Upper lobe of left lung (tissue), 6 donors: ENCODE results near the gene FBXW8. TPM values are rescaled to one million over a fixed set of nuclear protein-coding genes. Genes with fewer than 3 reads are reported as not detected.

ENCODE experiments used
- ATAC-seq, 2 donors: fragments of 200-7000 bp; cut with Tn5 transposase; one replicate each; pipeline ENCODE4 v1.9.1; 2022; ENCODE audit warnings: mild to moderate bottlenecking in 2 of 2, moderate library complexity in 2 of 2; ENCODE audit not compliant: low FRiP score in 2 of 2
- DNase-seq, 2 donors: peaks; one replicate each; pipeline ENCODE4 v3.0.0-alpha.2; 2019 to 2020
- H3K27ac ChIP-seq, 4 donors: fragments of 200-600 bp; sonication (generic); one replicate each; pipeline ENCODE4 v1.5.1; 2016 to 2019
- H3K27me3 ChIP-seq, 4 donors: fragments of 200-600 bp; sonication (generic); one replicate each; pipeline ENCODE4 v1.5.1; 2017 to 2019
- H3K36me3 ChIP-seq, 4 donors: fragments of 200-600 bp; sonication (generic); one replicate each; pipeline ENCODE4 v1.5.1; 2016 to 2019
- H3K4me1 ChIP-seq, 4 donors: fragments of 200-600 bp; sonication (generic); one replicate each; pipeline ENCODE4 v1.5.1; 2018 to 2019
- H3K4me3 ChIP-seq, 4 donors: fragments of 200-600 bp; sonication (generic); one replicate each; pipeline ENCODE4 v1.5.1; 2017 to 2019; ENCODE audit warnings: mild to moderate bottlenecking in 2 of 4, moderate library complexity in 1 of 4
- H3K9me3 ChIP-seq, 4 donors: fragments of 200-600 bp; sonication (generic); one replicate each; pipeline ENCODE4 v1.5.1; 2018 to 2019
- EP300 ChIP-seq, 4 donors: sonication (generic); formaldehyde crosslinking; IDR thresholded peaks; one replicate each; pipeline ENCODE4 v1.5.1; 2017; ENCODE audit warnings: antibody characterized with exemption in 4 of 4, control low read depth in 2 of 4
- POLR2A ChIP-seq, 4 donors: fragments of 450-650 bp; IDR thresholded peaks; one replicate each; pipeline ENCODE4 v1.5.1; 2016 to 2017; ENCODE audit warnings: antibody characterized with exemption in 4 of 4, mild to moderate bottlenecking in 2 of 4
- POLR2AphosphoS5 ChIP-seq, 2 donors: sonication (generic); formaldehyde crosslinking; IDR thresholded peaks; one replicate each; pipeline ENCODE4 v1.5.1; 2017; ENCODE audit warnings: antibody characterized with exemption in 2 of 2
- WGBS, 2 donors: methylation state at CpG; one replicate each; pipeline ENCODE4 v1.1.5; 2017 to 2018; 5-methylcytosine and 5-hydroxymethylcytosine counted together
- total RNA-seq, 6 donors: library from RNA; depleted of rRNA in 4 of 6; stranded (reverse); fragments of >200 nt in 4 of 6; gene quantifications; one replicate each; pipeline versions ENCODE4 v1.1.0 to v1.2.1, GENCODE V29; 2016 to 2021
- TF ChIP-seq, protein P1 (sequence below), 6 experiments: fragments of 450-650 bp in 4 of 6; fragments of 200-600 bp in 2 of 6; sonication (generic) in 2 of 6; IDR thresholded peaks; one replicate each; pipeline ENCODE4 v1.5.1; 2016 to 2019; ENCODE audit warnings: antibody characterized with exemption in 6 of 6
- donor health status: DM: no; HTN: no; CAD: no; lungs with moderate emphysema.
- donor health status: DM: no; HTN: yes; CAD: no; lungs with severe emphysema.

FBXW8 gene
- total RNA-seq, 6 donors from 2014 or later, result 14.7 to 52.4 (median 18.6) TPM

DNA sequence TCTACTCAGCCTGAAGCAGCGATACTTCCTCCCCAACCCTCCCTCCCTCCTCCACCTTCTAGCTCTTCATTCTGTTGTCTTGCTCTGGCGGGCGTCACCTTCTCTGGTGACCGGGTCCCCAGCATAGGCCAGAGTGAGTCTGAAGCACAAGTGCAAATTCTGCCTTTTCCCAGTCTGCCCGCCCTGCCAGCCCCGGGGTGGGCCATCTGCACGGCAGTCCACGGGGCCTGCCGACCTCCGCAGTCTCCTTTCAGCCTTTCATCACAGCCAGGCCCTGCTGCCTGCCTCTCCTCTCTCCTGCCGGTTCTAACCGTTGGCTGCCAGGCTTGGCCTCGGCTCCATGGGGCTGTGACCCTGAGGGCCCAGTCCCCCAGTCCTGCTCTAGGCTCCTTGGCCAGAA is 129.7 kb downstream of the FBXW8 start:
- no peak for TF ChIP-seq POLR2AphosphoS5 (IDR thresholded peaks at IDR 0.05)
- TF ChIP-seq, protein P1, sequence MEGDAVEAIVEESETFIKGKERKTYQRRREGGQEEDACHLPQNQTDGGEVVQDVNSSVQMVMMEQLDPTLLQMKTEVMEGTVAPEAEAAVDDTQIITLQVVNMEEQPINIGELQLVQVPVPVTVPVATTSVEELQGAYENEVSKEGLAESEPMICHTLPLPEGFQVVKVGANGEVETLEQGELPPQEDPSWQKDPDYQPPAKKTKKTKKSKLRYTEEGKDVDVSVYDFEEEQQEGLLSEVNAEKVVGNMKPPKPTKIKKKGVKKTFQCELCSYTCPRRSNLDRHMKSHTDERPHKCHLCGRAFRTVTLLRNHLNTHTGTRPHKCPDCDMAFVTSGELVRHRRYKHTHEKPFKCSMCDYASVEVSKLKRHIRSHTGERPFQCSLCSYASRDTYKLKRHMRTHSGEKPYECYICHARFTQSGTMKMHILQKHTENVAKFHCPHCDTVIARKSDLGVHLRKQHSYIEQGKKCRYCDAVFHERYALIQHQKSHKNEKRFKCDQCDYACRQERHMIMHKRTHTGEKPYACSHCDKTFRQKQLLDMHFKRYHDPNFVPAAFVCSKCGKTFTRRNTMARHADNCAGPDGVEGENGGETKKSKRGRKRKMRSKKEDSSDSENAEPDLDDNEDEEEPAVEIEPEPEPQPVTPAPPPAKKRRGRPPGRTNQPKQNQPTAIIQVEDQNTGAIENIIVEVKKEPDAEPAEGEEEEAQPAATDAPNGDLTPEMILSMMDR (IDR thresholded peaks at IDR 0.05), result no peak
- TF ChIP-seq EP300 (IDR thresholded peaks at IDR 0.05), result no peak
- 68 to 84% methylated on average over 13 of the region's 13 CpGs for WGBS, 2 donors
- Histone ChIP-seq H3K27ac (no peak overlapping the region), H3K4me3 (no peak overlapping the region), H3K9me3 (no peaks in the 10 kb centered on the region), H3K27me3 (no peaks in the 10 kb centered on the region), H3K4me1 (peaks cover 0 to 2% (median 0%) of the 10 kb centered on the region in 4 donors), H3K36me3 (no peaks in the 10 kb centered on the region)
- DNase-seq (no peak), ATAC-seq (no peak)

DNA sequence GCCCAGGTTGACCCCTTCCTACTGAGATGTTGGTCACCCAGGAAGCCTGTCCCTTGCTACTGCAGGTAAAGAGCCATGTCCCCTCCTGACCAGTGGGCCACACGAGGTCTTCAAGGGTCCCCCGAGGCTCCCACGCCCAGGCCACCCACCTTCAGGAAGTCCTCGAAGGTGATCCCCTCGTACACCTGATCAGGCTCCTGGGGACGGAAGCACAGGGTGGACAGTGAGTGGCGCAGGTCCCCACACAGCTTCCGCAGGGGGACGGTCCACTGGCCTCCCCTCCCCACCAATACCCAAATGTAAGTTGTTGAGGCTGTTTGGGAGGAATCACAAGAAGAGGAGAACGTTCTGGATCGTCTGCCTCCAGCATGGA is 131.0 kb downstream of the FBXW8 start:
- TF ChIP-seq EP300 (IDR thresholded peaks at IDR 0.05) (no peak), POLR2A (IDR thresholded peaks at IDR 0.05) (no peak), POLR2AphosphoS5 (IDR thresholded peaks at IDR 0.05) (no peak)
- TF ChIP-seq, protein P1 (IDR thresholded peaks at IDR 0.05), result no peak
- H3K27ac ChIP-seq, result no peak overlapping the region
- ATAC-seq, result no peak
- H3K9me3 ChIP-seq, result no peaks in the 10 kb centered on the region
- 94 to 98% methylated on average over 10 to 11 of the region's 11 CpGs for WGBS, 2 donors
- H3K36me3 ChIP-seq, result no peaks in the 10 kb centered on the region
- DNase-seq, result no peak
- H3K4me1 ChIP-seq, result peaks cover 0 to 6% (median 0%) of the 10 kb centered on the region in 4 donors
- H3K4me3 ChIP-seq, result no peak overlapping the region
- H3K27me3 ChIP-seq, result no peaks in the 10 kb centered on the region

DNA sequence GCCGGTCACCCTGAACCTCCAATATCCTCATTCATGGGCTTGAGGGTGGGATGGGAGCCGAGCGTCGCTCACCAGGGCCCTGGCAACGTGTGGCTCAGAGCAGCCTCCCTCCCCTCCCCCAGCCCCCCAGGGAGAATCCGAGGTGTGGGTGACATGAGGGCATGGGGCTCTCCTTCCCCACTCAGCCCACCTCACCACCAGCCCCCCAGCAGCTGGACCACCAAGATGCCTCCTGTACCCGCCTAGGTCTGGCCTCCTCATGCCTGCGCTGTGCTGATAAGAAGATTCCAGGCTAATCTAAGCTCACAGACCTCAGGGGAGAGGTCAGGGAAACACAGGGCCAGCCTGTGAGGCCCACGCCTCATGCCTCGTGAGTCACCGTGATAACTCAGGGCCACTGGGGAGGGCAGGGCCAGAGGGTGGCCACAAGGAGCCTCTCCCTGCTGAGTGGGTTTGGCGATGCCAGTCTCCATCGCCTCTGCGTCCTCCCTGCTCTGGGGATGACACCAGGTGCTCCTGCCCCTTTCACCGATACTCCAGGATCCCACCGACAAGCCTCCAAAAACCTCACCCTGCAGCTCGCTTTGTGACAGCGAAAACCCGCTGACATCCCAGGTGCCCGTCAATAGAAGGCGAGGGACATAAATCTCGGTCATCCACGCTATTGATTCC is 131.6 kb downstream of the FBXW8 start:
- DNase-seq, result no peak
- H3K27ac ChIP-seq, result no peak overlapping the region

DNA sequence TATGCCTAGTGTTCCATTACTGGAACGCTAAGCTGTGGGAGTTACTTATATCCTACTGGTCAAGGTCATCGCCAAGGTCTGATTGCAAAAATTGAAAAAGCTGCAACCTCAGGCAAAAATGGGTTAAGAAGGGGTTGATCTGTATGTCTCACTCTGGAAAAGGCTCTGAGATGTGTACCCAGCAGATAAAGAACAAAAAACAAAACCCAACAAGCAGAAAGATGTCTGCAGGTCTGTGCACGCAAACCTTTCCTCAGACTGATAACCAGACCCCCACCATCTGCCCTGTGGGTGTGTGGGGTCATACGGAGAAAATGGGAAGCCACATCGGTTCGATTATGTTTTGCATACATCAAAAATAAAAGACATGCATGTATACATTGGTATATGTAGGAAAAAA is 132.1 kb downstream of the FBXW8 start:
- TF ChIP-seq EP300 (IDR thresholded peaks at IDR 0.05) (no peak), POLR2A (IDR thresholded peaks at IDR 0.05) (no peak), POLR2AphosphoS5 (IDR thresholded peaks at IDR 0.05) (no peak)
- TF ChIP-seq, protein P1 (IDR thresholded peaks at IDR 0.05), result no peak
- WGBS, 2 donors, result 76 to 87% methylated on average over 6 of the region's 6 CpGs
- peaks cover 0 to 10% (median 1%) of the 10 kb centered on the region in 4 donors for H3K4me1 ChIP-seq
- H3K36me3 ChIP-seq, result no peaks in the 10 kb centered on the region
- no peak overlapping the region for H3K4me3 ChIP-seq
- no peak overlapping the region for H3K27ac ChIP-seq
- H3K9me3 ChIP-seq, result no peaks in the 10 kb centered on the region
- H3K27me3 ChIP-seq, result no peaks in the 10 kb centered on the region
- DNase-seq, result no peak
- ATAC-seq, result no peak

More for the DNA sequence above, 131.6 kb downstream of the FBXW8 start:
- H3K4me3 ChIP-seq, result no peak overlapping the region
- ATAC-seq, result peak in 1 of 2 donors; percentile 33
- no peaks in the 10 kb centered on the region for H3K9me3 ChIP-seq
- no peaks in the 10 kb centered on the region for H3K36me3 ChIP-seq
- WGBS, 2 donors, result 84 to 87% methylated on average over 20 to 22 of the region's 23 CpGs
- no peaks in the 10 kb centered on the region for H3K27me3 ChIP-seq
- TF ChIP-seq POLR2A (IDR thresholded peaks at IDR 0.05) (no peak), EP300 (IDR thresholded peaks at IDR 0.05) (no peak), POLR2AphosphoS5 (IDR thresholded peaks at IDR 0.05) (no peak)
- TF ChIP-seq, protein P1 (IDR thresholded peaks at IDR 0.05), result no peak
- peaks cover 0 to 6% (median 0%) of the 10 kb centered on the region in 4 donors for H3K4me1 ChIP-seq

DNA sequence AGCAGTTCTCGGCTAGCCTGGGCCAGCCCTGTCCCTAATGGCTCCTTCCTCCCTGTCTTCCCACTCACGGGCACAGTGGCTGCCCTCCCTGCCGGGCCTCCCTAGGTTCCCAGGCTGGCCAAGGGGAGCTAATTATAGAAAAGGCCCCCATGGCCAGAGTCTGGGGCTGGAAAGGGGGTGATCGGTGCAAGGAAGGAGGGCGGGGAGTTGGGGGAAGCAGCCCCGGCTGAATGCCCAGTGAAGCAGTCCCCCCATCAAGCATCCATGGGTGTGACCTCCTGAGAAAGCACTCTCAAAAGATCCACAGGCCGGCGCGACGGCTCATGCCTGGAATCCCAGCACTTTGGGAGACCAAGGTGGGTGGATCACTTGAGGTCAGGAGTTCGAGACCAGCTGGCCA is 133.6 kb downstream of the FBXW8 start:
- H3K27me3 ChIP-seq, result no peaks in the 10 kb centered on the region
- H3K4me1 ChIP-seq, result peaks cover 7 to 20% (median 10%) of the 10 kb centered on the region in 4 donors
- DNase-seq, result no peak
- ATAC-seq, result no peak
- no peaks in the 10 kb centered on the region for H3K36me3 ChIP-seq
- 86 to 87% methylated on average over 11 of the region's 11 CpGs for WGBS, 2 donors
- no peak overlapping the region for H3K27ac ChIP-seq
- no peak for TF ChIP-seq POLR2A (IDR thresholded peaks at IDR 0.05)
- no peak for TF ChIP-seq POLR2AphosphoS5 (IDR thresholded peaks at IDR 0.05)
- no peak for TF ChIP-seq EP300 (IDR thresholded peaks at IDR 0.05)
- TF ChIP-seq, protein P1 (IDR thresholded peaks at IDR 0.05), result no peak
- H3K9me3 ChIP-seq, result no peaks in the 10 kb centered on the region
- no peak overlapping the region for H3K4me3 ChIP-seq
